Psoas muscle (tissue), 8 donors: ENCODE measurements around the gene TMEM126B. TPM values are rescaled to one million over a fixed set of nuclear protein-coding genes. Genes with fewer than 3 reads are reported as not detected.

Experiments used
- ATAC-seq, 4 donors: fragments of 200-7000 bp; cut with Tn5 transposase; one replicate each; pipeline ENCODE4 v1.9.1; 2020; ENCODE audit warnings: moderate library complexity in 3 of 4, mild to moderate bottlenecking in 2 of 4
- DNase-seq, 2 donors: peaks; one replicate each; pipeline ENCODE4 v3.0.0-alpha.2; 2020
- H3K27ac ChIP-seq: fragments of 200-600 bp; one replicate; pipeline ENCODE4 v1.8.0; 2022
- H3K27me3 ChIP-seq, 3 donors: fragments of 200-600 bp in 1 of 3; one replicate each; pipeline versions ENCODE4 v1.6.1 to v1.8.0; 2013 to 2022; ENCODE audit warnings: low read length in 2 of 3, mild to moderate bottlenecking in 2 of 3, moderate library complexity in 1 of 3; ENCODE audit not compliant: insufficient read depth in 3 of 3
- H3K36me3 ChIP-seq, 2 donors: fragments of 200-600 bp in 1 of 2; one replicate each; pipeline versions ENCODE4 v1.6.1 to v1.8.0; 2013 to 2022; ENCODE audit warnings: low read depth in 1 of 2, mild to moderate bottlenecking in 1 of 2, moderate library complexity in 1 of 2; ENCODE audit not compliant: insufficient read depth in 1 of 2
- H3K4me1 ChIP-seq: fragments of 200-600 bp; one replicate; pipeline ENCODE4 v1.8.0; 2022
- H3K4me3 ChIP-seq: fragments of 200-600 bp; one replicate; pipeline ENCODE4 v1.8.0; 2022; ENCODE audit warnings: mild to moderate bottlenecking
- H3K9me3 ChIP-seq: fragments of 200-600 bp; one replicate; pipeline ENCODE4 v1.8.0; 2022
- CTCF ChIP-seq: fragments of 200-600 bp; IDR thresholded peaks from one replicate; pipeline ENCODE4 v1.8.0; 2022; ENCODE audit warnings: antibody characterized with exemption
- WGBS, 3 donors: extraction: QIAGEN DNeasy Blood & Tissue Kit; methylation state at CpG; one replicate each; pipeline versions ENCODE4 v1.1.6 to v1.1.7; 2013; 5-methylcytosine and 5-hydroxymethylcytosine counted together
- intact Hi-C, 2 donors: fragments of 100-400 bp; cut with DNase I; formaldehyde crosslinking; loops; one replicate each; pipeline versions ENCODE4 v1.11.0 to v1.14.2; 2022
- long read RNA-seq, 2 donors: library from polyadenylated mRNA; unstranded; transcript quantifications; one replicate each; pipeline ENCODE4 v2.0.0, GENCODE V29; 2021
- polyA plus RNA-seq, 3 donors: library from polyadenylated mRNA; stranded (reverse); fragments of 200-250 nt; gene quantifications; one replicate each; pipeline ENCODE4 v1.2.3, GENCODE V29; 2013
- total RNA-seq, 4 donors: library from RNA; stranded (reverse); fragmentation: NEBNext Ultra II Directional in 2 of 4; extraction: Animal tissue kit (Norgen Biotek cat#: 25700) in 2 of 4; gene quantifications; one replicate each; pipeline versions ENCODE4 v1.2.1 to v1.2.4, GENCODE V29; 2021 to 2023
- donor health status: healthy with polysubstance abuse.
- donor health status: DM: no; HTN: no; CAD: no; lungs with moderate emphysema.
- donor health status: Bipolar disorder and iron deficiency.
- donor health status: healthy.
- donor health status: DM: yes; HTN: yes; CAD: no.
- donor health status: DM: no; HTN: no; CAD: no.
- donor health status: DM: no; HTN: no; CAD: no.
- donor health status: DM: yes; HTN: yes; CAD: no.

TMEM126B gene
- 10 to 100 TPM; 20.0 to 33.3 (median 25.2) TPM for total RNA-seq
- polyA plus RNA-seq, result 10 to 100 TPM; 28.6 to 40.6 (median 40.0) TPM
- long read RNA-seq, donor 1, partial matches to known transcripts, result 0 of 6 reads
- long read RNA-seq, donor 1, other reads (novel, unspliced or antisense), result 0 of 6 reads
- long read RNA-seq, donor 2, partial matches to known transcripts, result 1 of 12 reads
- long read RNA-seq, donor 2, other reads (novel, unspliced or antisense), result 2 of 12 reads

GRCh38 chr11:85627998-85628770 is at the start of gene TMEM126B:
TMEM126B (plus strand) TSS chr11:85628593; CDS start chr11:85628608, 15 bp downstream.
- intact Hi-C loops, result loop anchor here (1.0 to 5.0 kb wide), 2 partner anchors 34 to 36 kb away; no protein-coding TSS in a partner anchor
- WGBS, 3 donors, result 0 to 1% (median 0%) methylated on average over 40 to 41 of the region's 41 CpGs
- TF ChIP-seq CTCF, result no peak

GRCh38 chr11:85582111-85582510 is 46.3 kb upstream of the TMEM126B start:
- intact Hi-C loops, result no loop called here

More at GRCh38 chr11:85627998-85628770, at the start of gene TMEM126B:
- Histone ChIP-seq H3K27ac (peak within 1 kb of the TSS; percentile 86), H3K36me3 (peaks cover 0 to 24% of the 10 kb centered on the region in 2 donors), H3K9me3 (no peaks in the 10 kb centered on the region), H3K4me1 (peaks cover 28% of the 10 kb centered on the region), H3K4me3 (peak within 1 kb of the TSS; percentile 89), H3K27me3 (no peaks in the 10 kb centered on the region)
- ATAC-seq, result peak; percentile 97 to 99 (median 98)
- peak; percentile 98 to 99 for DNase-seq

GRCh38 chr11:85589373-85589772 is 39.0 kb upstream of the TMEM126B start:
- WGBS, 3 donors, result 64 to 85% (median 75%) methylated on average over 3 of the region's 3 CpGs
- no peak for ATAC-seq
- Histone ChIP-seq H3K9me3 (no peaks in the 10 kb centered on the region), H3K4me1 (no peaks in the 10 kb centered on the region), H3K27ac (no peak overlapping the region), H3K4me3 (no peak overlapping the region), H3K27me3 (no peaks in the 10 kb centered on the region), H3K36me3 (no peaks in the 10 kb centered on the region)
- no peak for DNase-seq
- TF ChIP-seq CTCF, result no peak
- intact Hi-C loops, result no loop called here

More at GRCh38 chr11:85582111-85582510, 46.3 kb upstream of the TMEM126B start:
- Histone ChIP-seq H3K36me3 (no peaks in the 10 kb centered on the region), H3K4me1 (no peaks in the 10 kb centered on the region), H3K27ac (no peak overlapping the region), H3K9me3 (peaks cover 5% of the 10 kb centered on the region), H3K27me3 (no peaks in the 10 kb centered on the region), H3K4me3 (no peak overlapping the region)
- TF ChIP-seq CTCF, result no peak
- no peak for DNase-seq
- no peak for ATAC-seq
- 75 to 91% (median 80%) methylated on average over 2 of the region's 2 CpGs for WGBS, 3 donors

- Histone ChIP-seq H3K9me3 (no peaks in the 10 kb centered on the region), H3K4me3 (no peak overlapping the region), H3K27ac (no peak overlapping the region), H3K36me3 (no peaks in the 10 kb centered on the region), H3K4me1 (no peaks in the 10 kb centered on the region), H3K27me3 (no peaks in the 10 kb centered on the region)
- TF ChIP-seq CTCF, result peak; percentile 26
- intact Hi-C loops, result loop anchor here (5.0 to 10.0 kb wide), 4 partner anchors 54 to 624 kb away; partner anchors contain the start of genes SYTL2 (in 1 of the 2) and TMEM126A (in 1 of the 2)
- WGBS, 3 donors, result 67 to 73% (median 71%) methylated on average over 4 of the region's 4 CpGs
- ATAC-seq (peak; percentile 49 to 78 (median 53)), DNase-seq (no peak)
Observed at GRCh38 chr11:85590848-85591483, 37.4 kb upstream of the TMEM126B start.
